GM12878 (cell line): ENCODE results near the gene COL5A1. TPM values are rescaled to one million over a fixed set of nuclear protein-coding genes. Genes with fewer than 3 reads are reported as not detected.

Experiments used
- ATAC-seq: fragments of 200-7000 bp; cut with Tn5 transposase; 3 replicates; pipeline ENCODE4 v1.9.1; 2020; ENCODE audit warnings: mild to moderate bottlenecking, moderate library complexity
- BruUV-seq: library from RNA; stranded (reverse); fragments of 400-500 nt; replicated peaks from 2 replicates; lab custom pipeline; 2021; lab: Mats Ljungman, UMichigan
- CTCF ChIA-PET: fragments of 300-600 bp; sonication (Branson Sonifier 250); formaldehyde crosslinking; extraction: SDS; loops from one replicate; lab custom pipeline; 2021; ENCODE audit warnings: inconsistent platforms; lab: Yijun Ruan, JAX
- POLR2A ChIA-PET: fragments of 350-600 bp; formaldehyde crosslinking; extraction: SDS; loops from one replicate; lab custom pipeline; 2021; ENCODE audit warnings: inconsistent platforms; lab: Charles Lee
- RAD21 ChIA-PET: fragments of 300-600 bp; sonication (Branson Sonifier 250); formaldehyde crosslinking; loops from one replicate; lab custom pipeline; 2023; ENCODE audit warnings: antibody characterized with exemption; ENCODE audit not compliant: unreplicated experiment; lab: Charles Lee
- SMC1A ChIA-PET: fragments of 300-600 bp; sonication (Branson Sonifier 250); formaldehyde crosslinking; loops from one replicate; lab custom pipeline; 2023; ENCODE audit not compliant: unreplicated experiment, uncharacterized antibody; lab: Charles Lee
- DNase-seq: peaks from one replicate; pipeline ENCODE4 v3.0.0-alpha.2; 2011; ENCODE audit warnings: low read depth, low spot score
- FAIRE-seq: peaks from 3 replicates; lab custom pipeline; 2011; peaks lifted over from hg19 to GRCh38; lab: Jason Lieb, UNC
- H2AFZ ChIP-seq: 2 replicates; pipeline ENCODE4 v1.6.0; 2011; ENCODE audit warnings: low read depth, low read length, control low read depth; ENCODE audit not compliant: control insufficient read depth
- H3K27ac ChIP-seq: 2 replicates; pipeline ENCODE4 v1.5.1; 2011; ENCODE audit warnings: control low read depth; ENCODE audit not compliant: control insufficient read depth, insufficient read depth
- H3K27me3 ChIP-seq, 2 experiments: replicated peaks in 1 of 2; 2 replicates each; pipeline versions ENCODE4 v1.6.0 to v1.6.1; 2011; ENCODE audit warnings: low read length in 1 of 2; ENCODE audit not compliant: control insufficient read depth in 2 of 2, insufficient read depth in 2 of 2
- H3K36me3 ChIP-seq, 2 experiments: 2 replicates each; pipeline ENCODE4 v1.5.1; 2011; ENCODE audit warnings: low read length in 1 of 2; ENCODE audit not compliant: control insufficient read depth in 2 of 2, insufficient read depth in 2 of 2
- H3K4me1 ChIP-seq: 2 replicates; pipeline ENCODE4 v1.6.1; 2011; ENCODE audit warnings: mild to moderate bottlenecking, low read length, moderate library complexity, mixed read lengths; ENCODE audit not compliant: control insufficient read depth, insufficient read depth
- H3K4me2 ChIP-seq: 2 replicates; pipeline ENCODE4 v1.6.0; 2011; ENCODE audit warnings: control low read depth; ENCODE audit not compliant: control insufficient read depth, insufficient read depth
- H3K4me3 ChIP-seq: fragments of 200-600 bp; sonication (generic); 2 replicates; pipeline ENCODE4 v1.5.1; 2016
- H3K79me2 ChIP-seq: 2 replicates; pipeline ENCODE4 v1.6.0; 2011; ENCODE audit warnings: low read length; ENCODE audit not compliant: control insufficient read depth, insufficient read depth
- H3K9ac ChIP-seq: 2 replicates; pipeline ENCODE4 v1.8.0; 2011; ENCODE audit warnings: low read length, control low read depth, mixed read lengths; ENCODE audit not compliant: control insufficient read depth, insufficient read depth
- H3K9me3 ChIP-seq: replicated peaks from 3 replicates; pipeline ENCODE4 v1.5.1; 2011; ENCODE audit warnings: mild to moderate bottlenecking, low read length; ENCODE audit not compliant: control insufficient read depth, insufficient read depth
- H4K20me1 ChIP-seq: 2 replicates; pipeline ENCODE4 v1.6.0; 2011; ENCODE audit not compliant: control insufficient read depth, insufficient read depth
- ATF7 ChIP-seq: fragments of 450-650 bp; IDR thresholded peaks from 2 replicates; pipeline ENCODE4 v1.6.1; 2016; ENCODE audit warnings: low read depth, mild to moderate bottlenecking
- BACH1 ChIP-seq: fragments of 450-650 bp; IDR thresholded peaks from 2 replicates; pipeline ENCODE4 v1.6.1; 2017; ENCODE audit warnings: mild to moderate bottlenecking, borderline replicate concordance
- CBX3 ChIP-seq: fragments of 200-600 bp; sonication (generic); IDR thresholded peaks from 2 replicates; pipeline ENCODE4 v1.6.1; 2016; ENCODE audit warnings: low read depth, borderline replicate concordance
- POLR2A ChIP-seq: IDR thresholded peaks from 2 replicates; pipeline ENCODE4 v1.6.1; 2011; ENCODE audit warnings: low read depth, mild to moderate bottlenecking, low read length
- RAD51 ChIP-seq: fragments of 450-650 bp; IDR thresholded peaks from 2 replicates; pipeline ENCODE4 v1.6.1; 2016; ENCODE audit warnings: moderate library complexity, mild to moderate bottlenecking, inconsistent platforms
- REST ChIP-seq: IDR thresholded peaks from 2 replicates; pipeline ENCODE4 v1.6.1; 2012; ENCODE audit warnings: mild to moderate bottlenecking, low read depth, low read length
- STAT1 ChIP-seq: fragments of 450-650 bp; conservative IDR thresholded peaks from 2 replicates; pipeline ENCODE4 v1.6.1; 2014; ENCODE audit warnings: antibody characterized with exemption, mild to moderate bottlenecking
- ZBED1 ChIP-seq: IDR thresholded peaks from 2 replicates; pipeline ENCODE4 v1.6.1; 2016; ENCODE audit warnings: borderline replicate concordance
- WGBS: methylation state at CpG from one replicate; pipeline ENCODE4 v1.1.6; 2016; ENCODE audit warnings: low lambda C conversion rate; ENCODE audit not compliant: insufficient replicate concordance, insufficient coverage; ENCODE audit errors: missing lambda C conversion rate; 5-methylcytosine and 5-hydroxymethylcytosine counted together
- in situ Hi-C: fragments of 300-500 bp; cut with MboI; formaldehyde crosslinking; loops from 9 replicates; pipeline ENCODE4 v1.14.3; 2018; ENCODE audit warnings: mixed read lengths
- intact Hi-C: fragments of 100-400 bp; cut with micrococcal nuclease; formaldehyde crosslinking; loops from one replicate; pipeline ENCODE4 v1.14.2; 2022; ENCODE audit not compliant: unreplicated experiment
- polyA plus RNA-seq, 11 experiments: library from polyadenylated mRNA; depleted of rRNA in 4 of 11; unstranded in 6 of 11; stranded (reverse) in 5 of 11; fragments of >200 nt; fragmentation: Nextera tagmentation in 4 of 11; fragmentation: Illumina TruSeq in 1 of 11; extraction: Ambion mirVana in 4 of 11; extraction: Trizol in 1 of 11; gene quantifications; 1 replicate in 1 of 11; 2 replicates in 10 of 11; pipeline versions ENCODE4 v1.2.1 to v1.2.3, GENCODE V29; 2011 to 2016; ENCODE audit warnings: inconsistent platforms in 2 of 11, missing spikeins in 2 of 11, low read depth in 1 of 11
- total RNA-seq, 4 experiments: library from RNA; depleted of rRNA in 3 of 4; stranded (reverse); fragments of >200 nt in 3 of 4; fragmentation: Illumina TruSeq in 1 of 4; extraction: Trizol in 1 of 4; gene quantifications; 2 replicates each; pipeline versions ENCODE4 v1.2.1 to v1.2.3, GENCODE V29; 2013 to 2021
- TF ChIP-seq, protein P1 (sequence below): IDR thresholded peaks from 2 replicates; pipeline ENCODE4 v1.6.1; 2012; ENCODE audit warnings: low read depth, low read length, improper control_type of control experiment

Gene COL5A1
- total and polyA plus RNA-seq, 10 of the 15 experiments (the other 5 are each of a cell fraction or from before 2014, with no cell fraction given) = under 0.01 to 0.15 (median 0.13) TPM; not detected in 4

DNA sequence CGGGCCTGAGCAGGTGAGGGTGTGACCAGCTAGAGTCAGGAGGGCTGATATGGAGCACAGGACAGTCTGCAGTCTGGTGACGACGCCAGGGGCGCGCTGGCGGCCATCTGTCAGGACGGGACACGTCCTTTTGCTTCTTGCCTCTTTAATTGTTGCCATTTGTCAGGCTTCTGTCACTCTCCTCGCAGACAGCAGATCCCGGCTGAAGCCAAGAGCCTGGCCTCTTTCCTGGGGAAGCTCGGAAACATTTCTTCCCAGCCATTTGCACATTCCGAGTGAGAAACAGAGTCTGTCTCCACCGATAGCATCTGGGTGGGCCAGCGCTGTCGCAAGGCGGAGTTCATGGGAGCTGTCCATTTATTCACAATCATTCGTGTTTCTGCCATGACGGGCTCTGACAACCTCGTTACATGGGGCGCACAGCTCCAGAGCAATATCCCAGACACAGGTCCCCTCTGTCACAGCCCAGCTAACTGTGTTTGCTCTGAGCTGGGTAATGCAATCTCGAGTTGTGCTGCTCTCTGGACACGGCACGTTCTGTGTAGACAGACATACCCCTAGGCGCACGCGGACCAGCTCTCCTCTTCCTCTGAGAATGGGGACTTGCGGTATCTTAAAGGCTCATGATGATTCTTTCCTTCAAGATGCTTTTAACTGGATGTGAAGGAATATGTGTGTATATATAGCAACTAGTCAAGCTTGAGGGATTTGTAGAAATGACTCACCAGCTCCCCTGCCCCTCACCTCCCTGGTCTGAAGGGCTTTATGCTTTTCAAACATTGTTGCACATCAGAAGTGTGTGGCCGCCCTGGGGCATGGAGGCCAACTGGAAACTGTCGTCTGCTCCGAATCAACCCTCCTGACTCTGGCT lies 133.7 kb downstream of the COL5A1 start (continued):
- no peak for TF ChIP-seq REST
- no peak for TF ChIP-seq CBX3
- TF ChIP-seq ZBED1 = no peak
- TF ChIP-seq ATF7 = no peak
- no peak for TF ChIP-seq STAT1

- Histone ChIP-seq H3K9me3 (no peaks in the 10 kb centered on the region), H3K4me1 (peaks cover 13% of the 10 kb centered on the region; the same call in 1 of the 2 replicates), H4K20me1 (no peaks in the 10 kb centered on the region), H3K4me3 (no peak overlapping the region), H3K27ac (no peak overlapping the region), H3K9ac (no peak overlapping the region), H3K27me3 (peaks cover 0 to 1% of the 10 kb centered on the region in 2 experiments; a peak in 1 of 4 replicates), H3K79me2 (no peaks in the 10 kb centered on the region), H2AFZ (no peak overlapping the region), H3K36me3 (no peaks in the 10 kb centered on the region), H3K4me2 (no peak overlapping the region)
- no peak for DNase-seq
- RAD21 ChIA-PET = interaction anchor here (2.0 kb wide), 1 partner anchor 13 kb away, joined by 4 read pairs; no protein-coding TSS in a partner anchor
- CTCF ChIA-PET = no interaction called here
- intact Hi-C loops = loop anchor here (5.0 kb wide), 1 partner anchor 206 kb away; no protein-coding TSS in a partner anchor
- in situ Hi-C loops = no loop called here
- no peak for TF ChIP-seq BACH1
- TF ChIP-seq, protein P1, sequence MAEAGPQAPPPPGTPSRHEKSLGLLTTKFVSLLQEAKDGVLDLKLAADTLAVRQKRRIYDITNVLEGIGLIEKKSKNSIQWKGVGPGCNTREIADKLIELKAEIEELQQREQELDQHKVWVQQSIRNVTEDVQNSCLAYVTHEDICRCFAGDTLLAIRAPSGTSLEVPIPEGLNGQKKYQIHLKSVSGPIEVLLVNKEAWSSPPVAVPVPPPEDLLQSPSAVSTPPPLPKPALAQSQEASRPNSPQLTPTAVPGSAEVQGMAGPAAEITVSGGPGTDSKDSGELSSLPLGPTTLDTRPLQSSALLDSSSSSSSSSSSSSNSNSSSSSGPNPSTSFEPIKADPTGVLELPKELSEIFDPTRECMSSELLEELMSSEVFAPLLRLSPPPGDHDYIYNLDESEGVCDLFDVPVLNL = no peak
- no peak for TF ChIP-seq RAD51
- no peak for TF ChIP-seq POLR2A
- BruUV-seq = no TSS peak
- no peak for ATAC-seq
- SMC1A ChIA-PET = no interaction called here
- POLR2A ChIA-PET = interaction anchor here (0.5 kb wide), 1 partner anchor 177 kb away, joined by 5 read pairs; no protein-coding TSS in a partner anchor
- no peak for FAIRE-seq
- 29% methylated on average over 19 of the region's 19 CpGs for WGBS
Observed at GRCh38 chr9:134776080-134776796, 134.6 kb downstream of the COL5A1 start.
